Stimulated activated CD4-positive, alpha-beta T cell treated with anti-CD3 and anti-CD28 coated beads, Interleukin-1b, Interleukin-23, amount 100 ng/mL, for 48 hours (primary cell): ENCODE measurements around the gene TBC1D4.

ENCODE experiments used
- DNase-seq: peaks from one replicate; pipeline ENCODE4 v3.0.0-alpha.2; 2020

Gene TBC1D4

DNA sequence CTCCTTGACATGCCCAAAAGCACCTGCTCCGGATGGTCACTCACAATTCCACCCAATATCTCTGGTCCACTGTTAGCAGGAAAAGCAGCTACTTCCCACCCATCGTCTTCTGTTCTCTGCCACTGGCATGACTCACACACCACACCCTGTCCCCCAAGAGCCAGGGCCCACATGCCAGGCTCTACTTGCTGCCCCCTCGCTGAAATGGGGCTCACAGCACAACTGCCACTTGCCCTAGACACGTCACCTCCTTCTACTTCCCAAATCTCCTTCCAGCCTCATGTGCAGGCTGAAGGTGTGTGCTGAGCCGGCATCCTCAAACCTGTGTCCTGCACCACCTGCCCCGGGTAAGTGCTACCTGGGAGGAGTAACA lies 65.0 kb downstream of the TBC1D4 start:
- DNase-seq: no peak

DNA sequence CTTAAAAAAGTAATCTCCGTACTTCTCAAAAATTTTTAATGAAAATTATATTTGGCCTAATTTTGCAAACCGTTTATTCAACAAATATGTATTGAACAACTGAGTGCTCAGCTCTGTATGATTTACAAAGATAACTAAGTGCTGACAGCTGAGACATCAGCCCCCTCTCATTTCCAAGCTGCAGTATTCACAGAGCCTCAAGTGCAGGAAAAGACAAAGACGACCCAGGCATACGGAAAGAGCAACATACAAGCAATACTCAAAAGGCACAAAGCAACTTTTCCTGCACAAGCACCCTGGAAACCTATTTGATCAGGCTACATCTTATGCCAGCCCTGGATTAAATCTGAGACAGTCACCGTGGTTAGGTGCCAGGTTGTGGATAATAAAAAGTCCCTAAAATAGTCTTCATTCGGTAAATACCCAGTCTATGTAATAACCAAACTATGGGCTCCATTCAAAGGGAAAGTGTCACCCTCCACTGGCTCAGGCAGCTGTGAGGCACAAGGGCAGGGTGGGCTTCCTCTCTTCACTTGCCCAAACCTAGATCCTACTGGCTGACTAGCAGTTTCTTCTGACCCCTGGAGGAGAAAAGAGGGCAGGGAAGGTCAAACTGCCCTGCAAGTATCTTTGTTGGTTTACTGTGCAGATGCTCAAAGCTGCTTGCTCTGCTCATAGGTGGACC lies 65.5 kb downstream of the TBC1D4 start:
- DNase-seq: no peak

DNA sequence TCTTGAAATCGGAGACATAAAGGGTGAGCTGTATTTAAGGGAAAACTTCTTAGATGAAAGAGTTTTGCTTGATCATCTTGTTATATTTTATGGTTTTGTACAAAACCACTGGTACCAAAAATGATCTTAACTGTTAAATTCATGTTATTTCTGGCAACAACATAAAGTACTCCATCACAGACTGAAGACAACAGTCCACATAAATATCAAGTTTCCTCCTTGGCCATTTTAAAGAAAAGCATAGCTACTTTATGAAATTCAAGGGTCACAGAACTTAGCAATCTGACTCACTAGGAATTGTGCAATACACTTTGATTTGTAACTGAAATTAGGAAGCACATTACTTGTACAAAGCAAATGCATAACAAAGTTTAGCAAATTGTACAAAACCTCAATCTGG lies 66.3 kb downstream of the TBC1D4 start:
- DNase-seq: no peak

DNA sequence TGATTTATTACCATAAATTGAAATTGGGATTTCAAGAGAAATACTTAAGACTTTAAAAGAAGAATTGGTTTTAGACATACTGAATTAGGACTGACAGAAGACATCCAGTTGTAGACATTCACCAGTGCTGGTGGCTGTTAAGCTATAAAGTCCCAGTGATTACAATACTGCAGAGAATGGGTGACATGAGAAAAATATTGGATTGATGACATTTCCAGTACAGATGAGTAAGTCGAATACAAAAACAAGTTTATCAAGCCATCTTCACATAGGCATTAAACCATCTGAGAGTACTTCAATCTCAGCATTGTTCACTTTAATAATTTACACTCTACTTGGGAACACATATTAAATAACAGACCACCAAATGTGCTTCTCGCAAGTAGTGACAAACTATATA lies 66.8 kb downstream of the TBC1D4 start:
- no peak for DNase-seq

DNA sequence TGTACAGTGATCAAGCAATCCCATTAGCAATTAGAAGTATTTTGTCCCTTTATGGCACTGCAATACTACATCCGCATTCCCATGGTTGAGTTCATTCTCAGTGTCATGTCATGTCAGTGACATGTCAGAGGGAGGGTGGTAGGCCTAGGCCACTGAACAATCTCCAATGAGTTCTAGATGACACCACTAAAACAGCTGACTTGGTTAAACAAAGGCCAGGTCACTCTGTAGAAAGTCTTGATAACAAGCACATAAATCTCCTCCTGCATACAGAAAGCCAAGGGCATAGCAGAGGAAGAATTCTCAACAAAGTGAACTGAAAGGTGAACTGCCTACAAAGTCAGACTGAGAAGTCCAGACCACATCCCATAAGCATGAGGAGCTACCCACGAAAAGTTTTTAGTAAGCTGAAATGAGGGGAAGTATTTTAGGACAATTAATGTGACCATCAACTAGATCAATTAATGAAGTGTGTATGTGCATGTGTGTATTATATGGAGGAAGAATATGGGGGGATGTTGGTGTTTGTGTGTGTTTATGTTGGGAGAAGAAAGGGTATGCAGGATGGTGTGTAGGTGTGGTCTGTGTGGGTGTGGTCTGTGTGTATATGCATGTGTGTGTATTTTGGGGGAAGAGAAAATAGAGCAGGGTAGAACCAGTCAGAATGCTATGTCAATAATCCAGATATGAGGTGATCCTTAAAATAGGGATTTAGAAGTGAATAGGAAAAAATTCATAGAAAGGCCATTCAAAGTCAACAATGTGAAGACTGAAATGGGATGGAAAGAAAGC lies 67.7 kb downstream of the TBC1D4 start:
- no peak for DNase-seq

DNA sequence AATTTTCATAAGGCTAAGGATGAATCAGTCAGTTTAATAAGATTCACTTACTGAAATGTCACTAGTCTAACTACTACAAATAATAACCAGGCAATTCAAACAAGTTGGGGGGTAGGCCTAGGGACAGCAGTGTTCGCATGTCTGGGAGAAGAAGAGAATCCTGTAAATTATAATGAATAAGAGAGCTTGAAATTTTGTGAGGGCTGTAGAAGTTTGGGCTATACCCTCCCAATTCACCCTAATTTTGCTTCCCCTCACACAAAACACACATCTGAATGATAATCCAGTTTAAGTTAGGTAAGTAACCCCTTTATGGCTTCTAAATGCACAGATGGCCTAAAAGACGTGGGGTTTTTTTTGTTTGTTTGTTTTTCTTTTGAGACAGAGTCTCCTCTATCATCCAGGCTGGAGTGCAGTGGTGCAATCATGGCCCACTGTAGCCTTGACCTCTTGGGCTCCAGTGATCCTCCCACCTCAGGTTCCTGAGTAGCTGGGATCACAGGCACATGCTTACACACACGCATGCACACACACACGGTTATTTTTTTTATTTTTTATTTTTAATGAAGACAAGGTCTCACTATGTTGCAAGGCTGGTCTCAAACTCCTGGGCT lies 69.9 kb downstream of the TBC1D4 start:
- DNase-seq: no peak

DNA sequence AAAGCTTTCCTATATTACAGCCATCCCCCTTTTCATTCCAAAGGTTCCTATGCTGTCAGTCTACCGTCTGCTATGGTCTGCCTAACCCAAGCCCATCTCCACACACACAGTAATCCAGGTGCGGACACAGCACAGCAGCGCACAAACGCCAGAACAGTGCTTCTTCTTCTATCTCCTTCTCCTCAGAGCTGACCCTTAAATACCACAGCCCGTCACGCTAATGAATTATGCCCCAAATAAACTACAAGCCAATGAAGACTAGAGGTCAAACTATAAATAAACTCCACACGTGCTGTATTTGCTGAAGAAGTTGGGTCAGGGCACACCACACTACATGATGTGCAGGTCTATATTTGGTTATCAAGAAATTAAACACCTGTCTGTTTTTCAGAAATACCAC lies 71.8 kb downstream of the TBC1D4 start:
- no peak for DNase-seq

DNA sequence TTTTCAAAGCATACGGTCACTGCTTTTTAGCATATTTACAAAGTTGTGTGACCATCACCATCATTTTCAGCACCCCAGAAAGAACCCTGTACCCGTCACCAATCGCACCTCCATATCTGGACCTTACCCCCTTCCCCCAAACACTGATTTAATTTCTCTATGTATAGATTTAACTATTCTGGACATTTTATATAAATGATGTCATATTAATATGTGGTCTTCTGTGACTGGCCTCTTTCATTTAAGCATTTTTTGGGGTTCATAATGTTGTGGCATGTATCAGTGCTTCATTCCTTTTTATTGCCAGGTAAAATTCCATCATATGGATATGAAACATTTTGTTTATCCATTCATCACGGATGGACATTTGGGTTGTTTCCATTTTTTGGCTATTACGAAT lies 74.0 kb downstream of the TBC1D4 start:
- no peak for DNase-seq

DNA sequence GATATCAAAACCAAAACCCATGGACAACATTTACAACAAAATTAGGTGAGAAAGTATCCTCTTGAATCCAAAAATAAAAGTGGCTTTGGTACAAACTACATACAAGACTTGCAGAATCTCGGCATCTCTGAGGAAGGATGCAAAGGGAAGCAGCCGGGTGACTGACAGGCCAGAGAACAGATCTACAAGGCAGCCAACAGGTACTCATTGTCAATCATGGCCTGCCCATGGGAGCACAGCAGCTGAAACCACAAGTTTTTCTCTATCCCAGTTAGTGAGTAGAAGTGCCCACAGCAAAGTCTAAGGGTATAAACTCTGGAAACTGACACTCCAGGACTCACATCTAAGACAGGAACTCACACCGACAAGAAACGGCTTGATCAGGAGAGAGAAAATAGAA lies 74.5 kb downstream of the TBC1D4 start:
- DNase-seq: no peak

DNA sequence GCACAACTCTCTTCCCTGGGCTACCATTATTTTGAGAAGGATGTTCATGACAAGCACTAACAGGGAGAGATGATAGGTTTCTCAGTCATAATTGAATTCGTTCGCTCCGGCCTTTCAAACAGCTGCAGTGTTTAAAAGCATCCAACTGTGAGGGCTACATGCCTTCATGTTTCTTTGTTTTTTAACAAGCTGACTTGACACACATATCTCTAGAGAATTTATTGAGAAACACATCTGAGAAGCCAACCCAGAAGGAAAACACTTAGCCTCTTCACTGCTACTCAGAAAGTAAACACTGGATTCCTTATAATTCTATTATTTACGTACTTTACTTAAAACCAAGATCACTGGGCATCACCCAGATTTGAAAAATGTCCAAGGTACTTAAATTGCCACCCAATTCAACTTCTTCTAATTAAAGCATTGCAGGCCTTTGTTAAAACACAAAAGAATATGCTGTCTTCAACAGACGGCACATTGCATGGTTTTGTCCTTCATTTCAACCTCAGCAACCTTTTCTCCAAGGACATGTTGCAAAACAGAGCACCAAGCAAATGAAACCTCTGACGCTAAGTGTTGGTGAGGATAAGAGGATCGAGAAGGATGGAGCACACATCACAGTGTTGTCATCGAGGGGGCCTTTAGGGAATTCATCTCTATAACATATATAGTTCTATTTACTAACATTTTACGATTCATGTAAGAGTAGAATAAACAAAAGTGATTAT lies 75.8 kb downstream of the TBC1D4 start:
- no peak for DNase-seq

DNA sequence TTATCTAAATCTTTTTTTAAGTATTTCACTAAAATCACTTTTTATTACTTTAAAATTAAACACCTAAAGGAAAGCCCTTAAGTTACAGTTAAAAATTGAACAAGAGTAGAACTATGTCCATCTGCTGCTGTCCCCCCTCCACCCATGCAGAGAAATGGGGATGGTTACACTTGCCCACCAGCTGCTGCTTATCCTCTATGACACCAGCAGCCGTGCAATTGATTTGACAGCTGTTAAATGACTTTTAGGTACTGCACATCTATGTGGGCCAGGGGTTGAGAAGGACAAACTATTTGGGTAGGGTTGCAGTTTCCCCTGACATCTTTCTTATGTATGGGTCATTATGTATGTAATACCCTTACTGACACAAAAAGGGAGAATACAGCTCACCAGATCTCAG lies 77.2 kb downstream of the TBC1D4 start:
- no peak for DNase-seq

DNA sequence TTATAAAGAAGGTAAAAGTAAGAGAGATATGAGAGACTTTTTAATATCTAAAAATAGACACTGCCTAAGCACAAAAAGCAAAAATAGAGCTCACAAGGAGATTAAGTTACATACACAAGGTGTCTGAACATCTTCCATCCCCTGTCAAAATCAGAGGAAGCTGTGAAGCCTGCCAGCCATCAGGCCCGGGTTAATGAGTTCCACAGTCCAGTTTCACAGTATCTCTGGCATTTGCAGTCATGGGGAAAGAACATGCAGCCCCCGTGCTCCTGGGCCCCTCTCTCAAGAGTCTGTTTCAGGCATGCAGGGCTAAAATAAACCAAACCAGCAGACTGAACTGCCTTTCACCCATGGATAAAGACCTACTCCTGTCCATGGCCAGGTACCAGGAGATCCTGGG lies 79.2 kb downstream of the TBC1D4 start:
- DNase-seq: no peak

DNA sequence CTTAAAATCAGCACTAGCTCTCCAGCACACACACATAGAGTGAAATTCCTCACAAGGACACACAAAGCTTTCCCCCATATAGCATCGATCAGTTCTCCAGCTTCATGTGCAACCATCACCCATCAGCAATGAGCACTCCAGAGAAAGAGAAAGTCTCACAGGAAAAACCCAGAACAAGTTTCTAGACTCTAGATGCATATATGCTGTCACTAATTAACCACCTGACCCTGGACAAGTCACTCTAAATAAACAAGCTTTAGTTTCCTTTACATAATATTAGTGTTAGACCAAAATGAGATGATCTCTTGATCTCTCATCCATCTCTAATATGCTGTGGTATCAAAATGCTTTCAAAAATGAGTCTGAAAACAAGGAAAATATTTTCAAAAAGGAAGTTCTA lies 81.2 kb downstream of the TBC1D4 start:
- DNase-seq: no peak

DNA sequence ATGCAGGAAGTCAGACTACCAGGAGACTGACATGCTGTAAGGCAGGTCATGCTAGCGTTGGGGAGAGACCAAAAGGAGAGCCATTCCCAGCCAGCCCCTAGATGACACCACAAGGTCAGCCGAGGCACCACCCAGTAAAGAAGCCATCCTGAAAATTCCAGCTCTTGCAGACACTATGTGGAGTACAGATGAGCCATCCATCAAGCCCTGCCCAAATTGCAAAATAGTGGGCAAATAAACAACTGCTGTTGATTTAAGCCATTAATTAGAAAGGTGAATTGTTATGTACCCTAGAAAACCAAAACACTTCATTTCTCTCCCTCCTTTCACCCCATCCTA lies 82.1 kb downstream of the TBC1D4 start:
- no peak for DNase-seq

DNA sequence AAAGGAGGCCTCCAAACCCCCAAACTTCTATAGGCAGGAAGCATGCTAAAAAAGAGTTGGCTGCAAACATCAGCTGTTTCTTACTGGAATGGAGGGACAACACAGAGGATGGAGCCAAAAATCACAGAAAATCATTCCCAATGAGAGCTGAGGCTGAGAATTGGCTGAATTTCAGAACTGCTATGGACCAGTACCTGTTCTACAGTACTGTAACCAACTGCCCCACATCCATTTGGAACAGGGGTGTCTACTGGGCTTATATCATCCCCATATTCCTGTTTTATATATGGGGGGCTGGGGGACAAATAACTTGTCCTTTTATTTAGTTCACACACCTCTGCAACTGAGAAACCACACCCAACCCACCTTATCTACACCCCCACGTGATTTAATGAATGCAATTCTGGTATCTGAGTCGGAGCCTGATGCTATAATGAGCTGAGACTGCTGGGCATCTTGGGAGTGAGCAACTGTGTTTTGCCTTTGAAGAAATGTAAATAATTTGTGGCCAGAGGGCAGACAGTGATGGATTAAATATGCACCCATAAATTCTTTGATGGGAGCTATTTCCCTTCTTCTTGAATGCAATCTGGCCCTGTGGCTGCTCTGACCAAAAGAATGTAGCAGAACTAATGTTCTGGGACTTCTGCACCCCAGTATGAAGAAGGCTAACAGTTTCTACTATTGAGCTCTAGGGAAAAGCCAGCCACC lies 82.6 kb downstream of the TBC1D4 start:
- DNase-seq: no peak

DNA sequence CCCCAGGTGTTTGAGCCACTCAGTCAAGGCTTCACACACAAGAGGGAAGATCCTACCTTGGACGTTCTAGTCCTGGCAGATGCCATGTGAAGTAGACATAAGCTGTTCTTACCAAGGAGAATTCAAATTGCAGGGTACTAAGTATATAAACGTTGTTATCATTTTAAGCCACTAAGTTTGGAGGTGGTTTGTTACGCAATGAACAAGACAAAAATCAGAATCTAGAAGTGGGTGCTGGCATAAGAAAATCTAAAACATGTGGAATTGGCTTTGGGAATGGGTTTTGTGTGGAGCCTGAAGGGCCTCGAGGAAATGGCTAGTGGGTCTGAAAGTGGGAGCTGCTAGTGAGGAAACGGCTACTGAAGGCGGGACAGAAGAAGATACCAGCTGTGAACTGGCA lies 83.9 kb downstream of the TBC1D4 start:
- no peak for DNase-seq

DNA sequence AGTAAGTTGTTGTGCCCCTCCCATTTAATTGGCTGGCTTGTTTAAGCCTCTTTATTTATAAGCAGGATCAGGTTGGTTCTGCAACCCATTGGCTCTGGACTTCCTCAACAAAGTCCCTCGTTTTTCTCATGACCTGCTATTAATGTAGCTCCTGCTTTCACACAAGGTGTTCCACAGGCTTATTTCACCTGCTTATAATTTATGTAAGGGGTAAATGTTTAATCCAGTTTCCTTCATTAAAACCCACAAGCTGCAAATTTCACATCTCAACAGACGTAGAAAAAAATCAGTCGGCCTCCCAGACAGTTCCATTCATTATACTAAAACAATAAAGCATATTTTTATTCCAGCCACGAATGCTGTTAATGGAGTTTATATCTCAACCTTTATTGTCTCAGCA lies 86.1 kb downstream of the TBC1D4 start:
- DNase-seq: no peak

DNA sequence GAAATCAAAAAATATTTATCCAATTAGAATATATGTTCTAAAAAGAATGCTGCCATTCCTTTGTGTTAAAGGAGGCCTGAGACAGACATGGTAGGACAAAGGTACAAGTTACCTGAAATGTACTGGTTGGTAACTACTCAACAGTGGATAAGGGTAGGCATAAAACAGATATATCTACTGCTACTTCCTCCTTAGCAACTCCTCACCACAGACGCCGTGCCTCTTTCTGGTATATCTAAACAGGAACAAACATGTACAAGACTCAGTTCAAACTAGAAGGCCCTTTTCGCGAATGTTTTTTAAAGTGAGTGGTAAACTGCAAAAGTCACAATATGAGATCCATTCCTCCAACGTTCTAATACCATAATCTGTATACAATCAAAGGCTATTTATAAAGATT lies 86.9 kb downstream of the TBC1D4 start:
- no peak for DNase-seq

DNA sequence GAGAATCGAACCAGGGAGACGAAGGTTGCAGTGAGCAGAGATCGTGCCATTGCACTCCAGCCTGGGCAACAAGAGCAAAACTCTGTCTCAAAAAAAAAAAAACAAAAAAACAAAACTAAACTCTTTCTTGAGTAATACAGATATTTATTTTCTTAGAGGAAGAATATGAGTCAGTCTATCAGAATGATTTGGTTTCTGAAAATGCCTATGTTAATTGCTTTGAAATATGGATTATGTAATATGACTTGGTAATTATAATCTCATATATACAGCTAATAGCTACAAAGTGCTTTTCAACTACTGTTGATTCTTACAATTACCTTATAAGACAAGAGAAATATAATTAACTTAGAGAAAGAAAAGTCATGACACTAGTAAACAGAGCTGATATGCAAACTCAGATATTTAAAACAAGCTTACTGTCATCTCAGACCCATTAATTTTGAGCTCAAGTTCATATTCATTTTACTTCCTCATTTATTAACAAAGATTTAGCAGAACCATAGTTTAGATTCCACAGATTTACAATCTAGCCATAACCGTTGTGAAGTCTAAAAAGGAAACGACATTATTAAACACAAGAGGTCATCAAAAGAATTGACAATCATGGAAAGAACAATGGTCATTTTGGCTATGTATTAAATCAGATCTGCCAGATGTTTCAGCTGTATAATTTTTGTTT lies 88.0 kb downstream of the TBC1D4 start:
- DNase-seq: no peak

DNA sequence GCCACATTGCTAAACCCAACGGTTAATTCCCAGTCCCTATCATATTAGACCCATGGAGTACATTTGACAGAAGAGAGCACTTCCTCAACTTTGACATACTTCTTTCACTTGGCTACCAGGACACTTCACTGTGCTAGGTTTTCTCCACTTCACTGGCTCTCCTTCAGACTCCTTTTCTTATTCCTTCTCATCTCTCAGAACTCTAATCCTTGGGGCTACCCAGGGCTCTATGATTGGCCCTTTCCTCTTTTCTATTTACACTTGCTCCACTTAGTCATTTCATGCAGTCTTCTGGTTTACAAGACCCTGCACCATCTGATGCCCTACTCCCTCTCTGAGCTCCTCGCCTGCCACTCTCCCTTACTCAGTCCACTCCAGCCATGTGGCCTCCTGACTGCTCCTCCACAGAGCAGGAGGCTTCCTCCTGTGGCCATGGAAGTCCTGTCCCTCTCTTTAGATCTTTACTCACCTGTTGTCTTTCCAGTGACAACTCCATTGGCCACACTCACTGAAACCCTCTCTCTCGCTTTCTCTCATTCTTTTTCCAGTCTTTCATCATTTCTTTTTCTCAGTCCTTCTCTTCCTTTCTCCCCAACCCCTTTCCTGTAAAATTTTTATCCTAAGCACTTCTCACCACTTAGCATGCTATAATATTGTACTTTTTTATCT lies 90.4 kb downstream of the TBC1D4 start:
- DNase-seq: no peak

DNA sequence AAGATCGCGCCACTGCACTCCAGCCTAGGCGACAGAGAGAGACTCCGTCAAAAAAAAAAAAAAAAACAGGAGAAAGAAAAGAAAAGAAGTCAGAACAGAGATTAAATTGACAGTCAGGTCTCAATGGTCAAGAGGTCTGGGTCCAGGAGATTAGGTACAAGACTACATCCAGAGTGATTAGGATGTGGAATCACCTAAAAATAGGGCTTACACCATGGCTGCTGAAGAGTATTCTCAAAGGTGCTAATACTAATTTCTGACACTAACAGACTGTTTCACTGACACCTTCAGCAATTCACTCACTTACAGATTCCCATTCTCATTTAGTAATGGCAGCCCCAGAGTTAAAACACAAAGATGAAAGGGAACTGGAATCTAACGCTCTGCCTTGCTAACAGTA lies 91.7 kb downstream of the TBC1D4 start:
- DNase-seq: no peak

DNA sequence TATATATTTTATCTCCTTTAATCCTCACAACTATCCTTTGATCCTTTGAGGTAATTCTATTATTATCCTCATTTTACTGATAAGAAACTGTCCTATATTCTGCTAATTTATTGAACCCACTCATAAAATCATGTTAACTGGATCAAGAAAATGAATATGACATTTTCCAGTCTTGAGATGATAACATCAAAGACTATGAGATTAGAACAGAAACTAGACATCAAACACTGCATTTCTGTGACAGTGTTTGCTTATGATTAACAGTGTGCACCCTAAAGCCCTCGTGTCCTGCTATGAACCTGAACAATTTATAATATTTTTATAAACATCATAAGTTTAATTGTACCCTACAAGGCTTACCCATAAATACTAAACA lies 96.3 kb downstream of the TBC1D4 start:
- DNase-seq: no peak
